ENCODE results near the gene C6orf120. TPM values are rescaled to one million over a fixed set of nuclear protein-coding genes. Genes with fewer than 3 reads are reported as not detected.

C6orf120 gene
- total RNA-seq, 1 donor from 2014 or later: 41.2 TPM

- TF ChIP-seq CTCF (conservative IDR thresholded peaks at IDR 0.05; ENCODE audit: low read depth, low read length): no peak
- H3K4me3 ChIP-seq (ENCODE audit: low read depth, low read length): peak within 1 kb of the TSS; percentile 85
- DNase-seq (ENCODE audit: low read depth): peak; percentile 43
These were observed 49.5 kb downstream of the C6orf120 start, which contains the start of the genes DYNLT2 and ERMARD for GRCh38 chr6:169751242-169752073. TSS of gene DYNLT2 (minus strand) at chr6:169751572. CDS start at chr6:169751458, 114 bp downstream. TSS of gene ERMARD (plus strand) at chr6:169751622. CDS start at chr6:169751658, 36 bp downstream.

- TF ChIP-seq CTCF (conservative IDR thresholded peaks at IDR 0.05; ENCODE audit: low read depth, low read length): no peak
- no peak for DNase-seq (ENCODE audit: low read depth)
- peak overlapping the region; percentile 85 for H3K4me3 ChIP-seq (ENCODE audit: low read depth, low read length)
These were observed 50.2 kb downstream of the C6orf120 start for GRCh38 chr6:169752074-169752623.

Other genes starting within 250 kb of the C6orf120 start
- gene WDR27, start 97 bp upstream of the C6orf120 start, total RNA-seq: 12.0 and 27.2 TPM in 2 replicates
- 23.1 and 24.5 TPM in 2 replicates for gene PHF10, start 22.4 kb downstream of the C6orf120 start, total RNA-seq
- 0.80 and 2.5 TPM in 2 replicates for gene DYNLT2, start 49.4 kb downstream of the C6orf120 start, total RNA-seq
- gene ERMARD, start 49.5 kb downstream of the C6orf120 start, total RNA-seq: 9.1 and 12.6 TPM in 2 replicates

Measured in epithelial cell of proximal tubule (primary cell).